ENCODE measurements around the gene EML4. TPM values are rescaled to one million over a fixed set of nuclear protein-coding genes. Genes with fewer than 3 reads are reported as not detected.

EML4 gene
- total RNA-seq, 4 donors from 2014 or later: 23.3 to 52.4 (median 31.7) TPM

GRCh38 chr2:42367835-42368234 lies 198.7 kb downstream of the EML4 start:
- TF ChIP-seq, protein P1, sequence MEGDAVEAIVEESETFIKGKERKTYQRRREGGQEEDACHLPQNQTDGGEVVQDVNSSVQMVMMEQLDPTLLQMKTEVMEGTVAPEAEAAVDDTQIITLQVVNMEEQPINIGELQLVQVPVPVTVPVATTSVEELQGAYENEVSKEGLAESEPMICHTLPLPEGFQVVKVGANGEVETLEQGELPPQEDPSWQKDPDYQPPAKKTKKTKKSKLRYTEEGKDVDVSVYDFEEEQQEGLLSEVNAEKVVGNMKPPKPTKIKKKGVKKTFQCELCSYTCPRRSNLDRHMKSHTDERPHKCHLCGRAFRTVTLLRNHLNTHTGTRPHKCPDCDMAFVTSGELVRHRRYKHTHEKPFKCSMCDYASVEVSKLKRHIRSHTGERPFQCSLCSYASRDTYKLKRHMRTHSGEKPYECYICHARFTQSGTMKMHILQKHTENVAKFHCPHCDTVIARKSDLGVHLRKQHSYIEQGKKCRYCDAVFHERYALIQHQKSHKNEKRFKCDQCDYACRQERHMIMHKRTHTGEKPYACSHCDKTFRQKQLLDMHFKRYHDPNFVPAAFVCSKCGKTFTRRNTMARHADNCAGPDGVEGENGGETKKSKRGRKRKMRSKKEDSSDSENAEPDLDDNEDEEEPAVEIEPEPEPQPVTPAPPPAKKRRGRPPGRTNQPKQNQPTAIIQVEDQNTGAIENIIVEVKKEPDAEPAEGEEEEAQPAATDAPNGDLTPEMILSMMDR (IDR thresholded peaks at IDR 0.05; ENCODE audit: low read depth): no peak

GRCh38 chr2:42368817-42369531 lies 199.8 kb downstream of the EML4 start:
- TF ChIP-seq, protein P1 (IDR thresholded peaks at IDR 0.05; ENCODE audit: low read depth): no peak

- TF ChIP-seq, protein P1 (IDR thresholded peaks at IDR 0.05; ENCODE audit: low read depth): no peak
Measured at GRCh38 chr2:42369532-42370229, 200.5 kb downstream of the EML4 start.

DNA sequence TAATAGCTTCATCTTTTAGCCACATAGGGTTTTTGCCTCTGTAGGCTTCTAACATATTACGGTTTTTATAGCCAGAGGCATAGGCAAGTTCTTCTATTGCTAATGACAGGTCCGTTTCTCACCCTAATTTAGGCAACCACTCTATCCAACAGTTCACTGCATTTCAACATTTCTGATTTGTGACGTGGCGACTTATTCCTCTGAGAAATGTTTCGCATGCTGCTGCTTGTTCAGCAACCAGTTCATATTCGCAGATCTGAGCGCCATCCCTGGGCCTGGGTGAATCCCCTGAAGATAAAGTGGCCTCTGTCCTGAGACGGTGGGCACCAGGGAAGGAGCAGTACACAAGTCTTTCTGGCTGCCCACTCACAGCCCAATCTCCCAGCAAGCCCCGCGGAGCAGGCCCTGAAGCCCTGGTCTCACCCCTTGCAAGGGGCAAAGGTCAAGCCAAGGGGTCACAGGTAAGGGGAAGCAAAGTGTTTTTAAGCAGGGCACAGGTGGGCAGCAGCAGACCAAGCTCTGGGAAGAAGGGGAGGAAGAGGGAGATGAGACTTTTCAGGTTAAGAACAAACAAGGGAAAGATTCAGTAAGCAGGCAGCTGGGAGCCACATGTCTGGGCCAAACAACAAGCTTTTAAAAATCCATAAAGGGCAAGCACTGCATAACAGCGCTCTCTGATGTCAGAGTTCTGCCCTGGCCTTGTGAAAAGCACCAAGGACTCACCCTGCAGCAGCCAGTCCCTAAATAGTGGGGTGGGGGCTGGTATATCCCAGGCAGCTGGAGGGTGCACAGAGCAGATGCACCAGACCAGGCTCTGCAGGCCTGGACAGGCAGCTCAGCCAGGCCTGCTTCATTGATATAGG lies 202.7 kb downstream of the EML4 start:
- TF ChIP-seq, protein P1 (IDR thresholded peaks at IDR 0.05; ENCODE audit: low read depth): no peak

- TF ChIP-seq, protein P1 (IDR thresholded peaks at IDR 0.05; ENCODE audit: low read depth): no peak
Measured at GRCh38 chr2:42372474-42373200, 203.5 kb downstream of the EML4 start.

GRCh38 chr2:42376758-42377157 lies 207.6 kb downstream of the EML4 start:
- TF ChIP-seq, protein P1 (IDR thresholded peaks at IDR 0.05; ENCODE audit: low read depth): no peak
